SK-N-SH treated with all-trans-retinoic acid at 6 μM for 48 hours (cell line): ENCODE data around the gene INSYN2B.

ENCODE experiments used
- ARNTL ChIP-seq: fragments of 450-650 bp; formaldehyde crosslinking; IDR thresholded peaks from 2 replicates; pipeline ENCODE4 v1.5.0; 2020; ENCODE audit warnings: low read depth, mild to moderate bottlenecking, moderate library complexity, borderline replicate concordance
- ESRRG ChIP-seq: fragments of 250-450 bp; sonication (Bioruptor Pico); IDR thresholded peaks from 2 replicates; pipeline ENCODE4 v1.6.1; 2021; ENCODE audit warnings: mild to moderate bottlenecking
- OSR1 ChIP-seq: fragments of 250-450 bp; sonication (Bioruptor Pico); IDR thresholded peaks from 2 replicates; pipeline ENCODE4 v1.8.0; 2022; ENCODE audit warnings: moderate library complexity, mild to moderate bottlenecking, inconsistent platforms
- SNAI2 ChIP-seq: fragments of 250-450 bp; sonication (Bioruptor Pico); IDR thresholded peaks from 2 replicates; pipeline ENCODE4 v1.5.0; 2020; ENCODE audit warnings: mild to moderate bottlenecking, moderate library complexity
- ZFP3 ChIP-seq: fragments of 250-450 bp; sonication (Bioruptor Pico); IDR thresholded peaks from 2 replicates; pipeline ENCODE4 v1.5.0; 2020; ENCODE audit warnings: mild to moderate bottlenecking, moderate library complexity
- ZNF70 ChIP-seq: fragments of 450-650 bp; formaldehyde crosslinking; IDR thresholded peaks from 2 replicates; pipeline ENCODE4 v1.5.0; 2020; ENCODE audit warnings: mild to moderate bottlenecking, moderate library complexity
- ZNF8 ChIP-seq: fragments of 450-650 bp; formaldehyde crosslinking; IDR thresholded peaks from 2 replicates; pipeline ENCODE4 v1.5.0; 2020; ENCODE audit warnings: mild to moderate bottlenecking, moderate library complexity
- TF ChIP-seq, protein P1 (sequence below): fragments of 250-450 bp; sonication (Bioruptor Pico); IDR thresholded peaks from 2 replicates; pipeline ENCODE4 v1.8.0; 2021; ENCODE audit warnings: low read depth, mild to moderate bottlenecking, moderate library complexity, borderline replicate concordance
- TF ChIP-seq, protein P2 (sequence below): fragments of 250-450 bp; sonication (Bioruptor Pico); IDR thresholded peaks from 2 replicates; pipeline ENCODE4 v1.5.0; 2020; ENCODE audit warnings: mild to moderate bottlenecking, moderate library complexity
- TF ChIP-seq, protein P3 (sequence below): fragments of 250-450 bp; sonication (Bioruptor Pico); IDR thresholded peaks from 2 replicates; pipeline ENCODE4 v1.5.1; 2020; ENCODE audit warnings: low read depth, mild to moderate bottlenecking, moderate library complexity

DNA sequence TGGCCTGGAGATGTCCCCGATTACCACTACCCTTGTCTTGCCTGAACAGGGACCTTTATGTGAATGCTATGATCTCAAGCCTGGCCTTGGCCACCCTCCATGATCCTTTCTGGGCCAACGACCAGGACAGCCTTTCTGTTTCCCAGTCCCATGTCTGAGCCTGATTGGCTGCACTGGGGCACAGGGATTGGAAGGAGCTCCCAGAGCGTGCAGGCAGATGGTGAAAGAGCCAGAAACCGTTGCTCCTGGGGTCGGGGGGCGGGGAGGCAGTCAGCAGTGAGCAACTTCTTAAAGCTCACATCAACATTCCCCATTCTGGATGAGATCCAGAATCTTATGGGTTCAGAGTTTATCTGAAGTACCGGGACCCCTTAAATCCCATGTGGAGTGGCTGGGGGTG, 84.4 kb downstream of the INSYN2B start:
- TF ChIP-seq OSR1 (CRISPR knock-in tag) (no peak), ESRRG (CRISPR knock-in tag) (no peak), ZFP3 (CRISPR knock-in tag) (no peak), ZNF70 (CRISPR knock-in tag) (no peak), SNAI2 (no peak), ARNTL (no peak), ZNF8 (CRISPR knock-in tag) (no peak)
- TF ChIP-seq, protein P1, sequence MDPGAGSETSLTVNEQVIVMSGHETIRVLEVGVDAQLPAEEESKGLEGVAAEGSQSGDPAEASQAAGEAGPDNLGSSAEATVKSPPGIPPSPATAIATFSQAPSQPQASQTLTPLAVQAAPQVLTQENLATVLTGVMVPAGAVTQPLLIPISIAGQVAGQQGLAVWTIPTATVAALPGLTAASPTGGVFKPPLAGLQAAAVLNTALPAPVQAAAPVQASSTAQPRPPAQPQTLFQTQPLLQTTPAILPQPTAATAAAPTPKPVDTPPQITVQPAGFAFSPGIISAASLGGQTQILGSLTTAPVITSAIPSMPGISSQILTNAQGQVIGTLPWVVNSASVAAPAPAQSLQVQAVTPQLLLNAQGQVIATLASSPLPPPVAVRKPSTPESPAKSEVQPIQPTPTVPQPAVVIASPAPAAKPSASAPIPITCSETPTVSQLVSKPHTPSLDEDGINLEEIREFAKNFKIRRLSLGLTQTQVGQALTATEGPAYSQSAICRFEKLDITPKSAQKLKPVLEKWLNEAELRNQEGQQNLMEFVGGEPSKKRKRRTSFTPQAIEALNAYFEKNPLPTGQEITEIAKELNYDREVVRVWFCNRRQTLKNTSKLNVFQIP (CRISPR knock-in tag) = no peak
- TF ChIP-seq, protein P2, sequence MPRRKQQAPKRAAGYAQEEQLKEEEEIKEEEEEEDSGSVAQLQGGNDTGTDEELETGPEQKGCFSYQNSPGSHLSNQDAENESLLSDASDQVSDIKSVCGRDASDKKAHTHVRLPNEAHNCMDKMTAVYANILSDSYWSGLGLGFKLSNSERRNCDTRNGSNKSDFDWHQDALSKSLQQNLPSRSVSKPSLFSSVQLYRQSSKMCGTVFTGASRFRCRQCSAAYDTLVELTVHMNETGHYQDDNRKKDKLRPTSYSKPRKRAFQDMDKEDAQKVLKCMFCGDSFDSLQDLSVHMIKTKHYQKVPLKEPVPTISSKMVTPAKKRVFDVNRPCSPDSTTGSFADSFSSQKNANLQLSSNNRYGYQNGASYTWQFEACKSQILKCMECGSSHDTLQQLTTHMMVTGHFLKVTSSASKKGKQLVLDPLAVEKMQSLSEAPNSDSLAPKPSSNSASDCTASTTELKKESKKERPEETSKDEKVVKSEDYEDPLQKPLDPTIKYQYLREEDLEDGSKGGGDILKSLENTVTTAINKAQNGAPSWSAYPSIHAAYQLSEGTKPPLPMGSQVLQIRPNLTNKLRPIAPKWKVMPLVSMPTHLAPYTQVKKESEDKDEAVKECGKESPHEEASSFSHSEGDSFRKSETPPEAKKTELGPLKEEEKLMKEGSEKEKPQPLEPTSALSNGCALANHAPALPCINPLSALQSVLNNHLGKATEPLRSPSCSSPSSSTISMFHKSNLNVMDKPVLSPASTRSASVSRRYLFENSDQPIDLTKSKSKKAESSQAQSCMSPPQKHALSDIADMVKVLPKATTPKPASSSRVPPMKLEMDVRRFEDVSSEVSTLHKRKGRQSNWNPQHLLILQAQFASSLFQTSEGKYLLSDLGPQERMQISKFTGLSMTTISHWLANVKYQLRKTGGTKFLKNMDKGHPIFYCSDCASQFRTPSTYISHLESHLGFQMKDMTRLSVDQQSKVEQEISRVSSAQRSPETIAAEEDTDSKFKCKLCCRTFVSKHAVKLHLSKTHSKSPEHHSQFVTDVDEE (CRISPR knock-in tag) = no peak
- TF ChIP-seq, protein P3, sequence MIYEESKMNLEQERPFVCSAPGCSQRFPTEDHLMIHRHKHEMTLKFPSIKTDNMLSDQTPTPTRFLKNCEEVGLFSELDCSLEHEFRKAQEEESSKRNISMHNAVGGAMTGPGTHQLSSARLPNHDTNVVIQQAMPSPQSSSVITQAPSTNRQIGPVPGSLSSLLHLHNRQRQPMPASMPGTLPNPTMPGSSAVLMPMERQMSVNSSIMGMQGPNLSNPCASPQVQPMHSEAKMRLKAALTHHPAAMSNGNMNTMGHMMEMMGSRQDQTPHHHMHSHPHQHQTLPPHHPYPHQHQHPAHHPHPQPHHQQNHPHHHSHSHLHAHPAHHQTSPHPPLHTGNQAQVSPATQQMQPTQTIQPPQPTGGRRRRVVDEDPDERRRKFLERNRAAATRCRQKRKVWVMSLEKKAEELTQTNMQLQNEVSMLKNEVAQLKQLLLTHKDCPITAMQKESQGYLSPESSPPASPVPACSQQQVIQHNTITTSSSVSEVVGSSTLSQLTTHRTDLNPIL (CRISPR knock-in tag) = no peak
